Lower leg skin (tissue), 3 donors: ENCODE results near the gene STK24.

Experiments
- POLR2A ChIP-seq, 2 donors: fragments of 450-650 bp; IDR thresholded peaks; one replicate each; pipeline ENCODE4 v1.6.1; 2016 to 2017; ENCODE audit warnings: antibody characterized with exemption in 2 of 2, mild to moderate bottlenecking in 1 of 2, moderate library complexity in 1 of 2
- TF ChIP-seq, protein P1 (sequence below), 3 donors: fragments of 450-650 bp; IDR thresholded peaks; one replicate each; pipeline ENCODE4 v1.5.1; 2016; ENCODE audit warnings: antibody characterized with exemption in 3 of 3, mild to moderate bottlenecking in 3 of 3, moderate library complexity in 2 of 3

DNA sequence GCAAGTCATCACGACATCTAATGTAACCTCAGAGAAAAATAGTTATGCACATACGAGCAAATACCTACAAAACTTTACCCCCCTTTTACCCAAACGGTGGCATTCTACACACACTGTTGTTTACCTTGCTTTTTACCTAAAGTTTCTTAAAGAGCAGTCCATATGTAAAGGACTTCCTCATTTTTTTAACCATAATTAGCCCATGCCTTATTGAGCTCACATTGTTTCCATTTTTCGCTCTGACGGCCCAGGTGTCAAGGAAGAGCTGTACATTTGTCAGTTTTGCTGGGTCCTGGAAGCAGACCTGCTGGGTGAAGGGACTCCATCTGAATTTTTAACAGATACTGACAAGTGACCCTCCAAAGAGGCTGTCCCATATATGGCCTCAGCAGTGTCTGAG is 89.4 kb downstream of the STK24 start:
- TF ChIP-seq POLR2A (IDR thresholded peaks at IDR 0.05), result no peak
- TF ChIP-seq, protein P1, sequence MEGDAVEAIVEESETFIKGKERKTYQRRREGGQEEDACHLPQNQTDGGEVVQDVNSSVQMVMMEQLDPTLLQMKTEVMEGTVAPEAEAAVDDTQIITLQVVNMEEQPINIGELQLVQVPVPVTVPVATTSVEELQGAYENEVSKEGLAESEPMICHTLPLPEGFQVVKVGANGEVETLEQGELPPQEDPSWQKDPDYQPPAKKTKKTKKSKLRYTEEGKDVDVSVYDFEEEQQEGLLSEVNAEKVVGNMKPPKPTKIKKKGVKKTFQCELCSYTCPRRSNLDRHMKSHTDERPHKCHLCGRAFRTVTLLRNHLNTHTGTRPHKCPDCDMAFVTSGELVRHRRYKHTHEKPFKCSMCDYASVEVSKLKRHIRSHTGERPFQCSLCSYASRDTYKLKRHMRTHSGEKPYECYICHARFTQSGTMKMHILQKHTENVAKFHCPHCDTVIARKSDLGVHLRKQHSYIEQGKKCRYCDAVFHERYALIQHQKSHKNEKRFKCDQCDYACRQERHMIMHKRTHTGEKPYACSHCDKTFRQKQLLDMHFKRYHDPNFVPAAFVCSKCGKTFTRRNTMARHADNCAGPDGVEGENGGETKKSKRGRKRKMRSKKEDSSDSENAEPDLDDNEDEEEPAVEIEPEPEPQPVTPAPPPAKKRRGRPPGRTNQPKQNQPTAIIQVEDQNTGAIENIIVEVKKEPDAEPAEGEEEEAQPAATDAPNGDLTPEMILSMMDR (IDR thresholded peaks at IDR 0.05), result no peak
